HepG2 (cell line): ENCODE measurements around the gene MAN1B1. TPM values are rescaled to one million over a fixed set of nuclear protein-coding genes. Genes with fewer than 3 reads are reported as not detected.

Experiments
- ARID4A ChIP-seq: sonication (generic); formaldehyde crosslinking; IDR thresholded peaks from 2 replicates; pipeline ENCODE4 v1.5.0; 2020; ENCODE audit warnings: mild to moderate bottlenecking, missing genetic modification reagents, borderline replicate concordance
- MAFF ChIP-seq: IDR thresholded peaks from 2 replicates; pipeline ENCODE4 v1.6.1; 2011; ENCODE audit warnings: low read depth, low read length, improper control_type of control experiment
- RFXANK ChIP-seq: IDR thresholded peaks from 2 replicates; pipeline ENCODE4 v1.6.1; 2016
- RXRB ChIP-seq: IDR thresholded peaks from 2 replicates; pipeline ENCODE4 v1.6.1; 2016; ENCODE audit warnings: borderline replicate concordance, missing genetic modification reagents, missing compliant biosample characterization
- TEAD2 ChIP-seq: sonication (generic); formaldehyde crosslinking; IDR thresholded peaks from 2 replicates; pipeline ENCODE4 v1.9.0; 2021; ENCODE audit warnings: missing genetic modification reagents
- USF2 ChIP-seq, 2 experiments: sonication (generic) in 1 of 2; formaldehyde crosslinking in 1 of 2; IDR thresholded peaks; 2 replicates each; pipeline versions ENCODE4 v1.5.1 to v1.6.1; 2011 to 2020; ENCODE audit warnings: borderline replicate concordance in 1 of 2, low read depth in 1 of 2, low read length in 1 of 2, mild to moderate bottlenecking in 1 of 2, missing genetic modification reagents in 1 of 2, moderate library complexity in 1 of 2
- ZBTB33 ChIP-seq: sonication (generic); formaldehyde crosslinking; IDR thresholded peaks from 2 replicates; pipeline ENCODE4 v1.4.0; 2020; ENCODE audit warnings: missing genetic modification reagents
- ZC3H13 ChIP-seq: sonication (generic); formaldehyde crosslinking; IDR thresholded peaks from 2 replicates; pipeline ENCODE4 v1.8.1; 2023; ENCODE audit warnings: mild to moderate bottlenecking, missing genetic modification reagents, moderate library complexity
- ZNF138 ChIP-seq: sonication (generic); formaldehyde crosslinking; IDR thresholded peaks from 2 replicates; pipeline ENCODE4 v1.5.0; 2020; ENCODE audit warnings: mild to moderate bottlenecking, low read depth, missing genetic modification reagents
- ZNF432 ChIP-seq: sonication (generic); formaldehyde crosslinking; IDR thresholded peaks from 2 replicates; pipeline ENCODE4 v1.5.0; 2020; ENCODE audit warnings: missing genetic modification reagents, mild to moderate bottlenecking, borderline replicate concordance
- ZNF7 ChIP-seq: IDR thresholded peaks from 2 replicates; pipeline ENCODE4 v1.6.1; 2016; ENCODE audit warnings: missing biosample characterization, missing genetic modification reagents
- ZSCAN20 ChIP-seq: sonication (generic); formaldehyde crosslinking; IDR thresholded peaks from 2 replicates; pipeline ENCODE4 v1.4.0; 2020; ENCODE audit warnings: missing genetic modification reagents, mild to moderate bottlenecking, borderline replicate concordance
- ZXDC ChIP-seq: sonication (generic); formaldehyde crosslinking; IDR thresholded peaks from 2 replicates; pipeline ENCODE4 v1.5.0; 2020; ENCODE audit warnings: mild to moderate bottlenecking, missing genetic modification reagents
- polyA plus RNA-seq, 8 experiments: library from polyadenylated mRNA; depleted of rRNA in 3 of 8; stranded (reverse) in 7 of 8; unstranded in 1 of 8; fragments of >200 nt; fragmentation: Illumina TruSeq in 4 of 8; extraction: Trizol in 4 of 8; gene quantifications; 2 replicates each; pipeline versions ENCODE4 v1.2.1 to v1.2.3, GENCODE V29; 2011 to 2016; ENCODE audit warnings: low read depth in 4 of 8, missing spikeins in 1 of 8, mixed read lengths in 1 of 8; ENCODE audit not compliant: insufficient read depth in 1 of 8
- total RNA-seq, 5 experiments: library from RNA; depleted of rRNA; stranded (reverse); fragments of >200 nt; fragmentation: Illumina TruSeq; extraction: Trizol; gene quantifications; 2 replicates each; pipeline ENCODE4 v1.2.3, GENCODE V29; 2016; ENCODE audit warnings: low read depth in 1 of 5
- TF ChIP-seq, protein P1 (sequence below): sonication (generic); formaldehyde crosslinking; IDR thresholded peaks from 2 replicates; pipeline ENCODE4 v1.8.0; 2022; ENCODE audit warnings: mild to moderate bottlenecking, missing genetic modification reagents, moderate library complexity

MAN1B1 gene
- total and polyA plus RNA-seq, 2 of the 13 experiments (the other 11 are each of a cell fraction or from before 2014, with no cell fraction given) = 48.9 to 59.5 TPM

GRCh38 chr9:137046088-137046787, 40.5 kb upstream of the MAN1B1 start, which contains the start of gene NPDC1 (continued):
- TF ChIP-seq ZNF138 (CRISPR knock-in tag) (peak; percentile 89), MAFF (no peak), USF2 (IDR thresholded peaks at IDR 0.05; ENCODE audit: low read depth, low read length) (no peak), USF2 (CRISPR knock-in tag; IDR thresholded peaks at IDR 0.05; ENCODE audit: borderline replicate concordance) (no peak), ARID4A (CRISPR knock-in tag) (peak; percentile 88), TEAD2 (no peak), ZNF7 (CRISPR knock-in tag) (no peak), ZXDC (no peak), ZBTB33 (peak; percentile 74), ZC3H13 (CRISPR knock-in tag) (0 out of 2 replicates have a peak, but pooled peaks have one; percentile 48), ZNF432 (CRISPR knock-in tag) (no peak), RXRB (peak; percentile 75), ZSCAN20 (CRISPR knock-in tag) (no peak), RFXANK (CRISPR knock-in tag) (peak; percentile 71; the same call in 1 of the 2 replicates)
- TF ChIP-seq, protein P1, sequence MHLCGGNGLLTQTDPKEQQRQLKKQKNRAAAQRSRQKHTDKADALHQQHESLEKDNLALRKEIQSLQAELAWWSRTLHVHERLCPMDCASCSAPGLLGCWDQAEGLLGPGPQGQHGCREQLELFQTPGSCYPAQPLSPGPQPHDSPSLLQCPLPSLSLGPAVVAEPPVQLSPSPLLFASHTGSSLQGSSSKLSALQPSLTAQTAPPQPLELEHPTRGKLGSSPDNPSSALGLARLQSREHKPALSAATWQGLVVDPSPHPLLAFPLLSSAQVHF (CRISPR knock-in tag) = peak; percentile 69; the same call in 1 of the 2 replicates
